Ammon's horn (tissue), 1 donor: ENCODE measurements around the gene KRTAP4-5.
"Not testable (repeated sequence)": the region's sequence is repeated elsewhere in the genome, so short reads cannot be mapped to it uniquely, and the experiment has no call there.

Experiments
- DNase-seq: peaks from one replicate; pipeline ENCODE4 v3.0.0-alpha.2; 2016; ENCODE audit warnings: low spot score

Gene KRTAP4-5

DNA sequence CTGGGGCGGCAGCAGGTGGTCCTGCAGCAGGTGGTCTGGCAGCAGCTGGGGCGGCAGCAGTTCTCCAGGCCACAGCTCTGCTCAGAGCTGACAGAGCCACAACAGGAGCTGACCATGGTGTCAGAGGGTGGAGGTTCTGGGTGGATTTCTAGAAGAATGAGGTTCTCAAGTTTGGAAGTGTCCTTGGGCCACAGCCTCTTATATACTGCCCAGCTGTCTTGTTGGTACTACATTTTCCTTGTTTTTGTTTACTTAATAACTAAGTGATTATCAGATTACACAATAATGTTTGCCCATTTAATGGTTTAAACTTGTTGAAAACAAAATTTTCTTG, at the start of gene KRTAP4-5:
TSS of gene KRTAP4-5 (minus strand) at position 174 of the 334 bp plus-strand sequence. CDS start at position 116, 58 bp downstream.
- no peak for DNase-seq

DNA sequence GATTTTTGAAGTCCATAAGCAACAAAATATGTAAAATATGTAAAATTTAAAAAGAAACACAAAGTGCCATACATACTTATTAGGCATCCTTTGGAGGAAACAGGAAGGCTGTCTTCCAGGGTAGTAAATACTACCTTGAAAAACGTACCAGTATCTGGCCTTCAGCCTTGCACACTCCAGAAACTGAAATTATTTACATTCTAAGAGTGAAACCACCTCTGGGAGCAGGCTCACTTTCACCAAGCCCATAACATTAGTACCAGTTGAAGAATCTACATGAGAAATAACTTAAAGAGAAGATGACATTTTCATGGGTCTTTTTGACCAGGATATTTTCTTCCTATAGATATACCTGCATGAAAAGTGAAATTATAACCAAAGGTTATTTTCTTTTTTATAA, 46.4 kb upstream of the KRTAP4-5 start:
- DNase-seq = no peak

DNA sequence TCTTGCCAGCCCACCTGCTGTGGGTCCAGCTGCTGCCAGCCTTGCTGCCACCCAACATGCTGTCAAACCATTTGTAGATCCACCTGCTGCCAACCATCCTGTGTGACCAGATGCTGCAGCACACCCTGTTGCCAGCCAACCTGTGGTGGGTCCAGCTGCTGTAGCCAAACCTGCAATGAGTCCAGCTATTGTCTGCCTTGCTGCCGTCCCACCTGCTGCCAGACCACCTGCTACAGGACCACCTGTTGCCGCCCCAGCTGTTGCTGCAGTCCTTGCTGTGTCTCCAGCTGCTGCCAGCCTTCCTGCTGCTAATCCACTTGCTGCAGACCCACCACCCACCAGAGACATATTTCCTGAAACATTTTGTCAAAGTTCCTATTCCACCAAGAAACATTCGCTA, 40.7 kb upstream of the KRTAP4-5 start:
- DNase-seq = no peak

DNA sequence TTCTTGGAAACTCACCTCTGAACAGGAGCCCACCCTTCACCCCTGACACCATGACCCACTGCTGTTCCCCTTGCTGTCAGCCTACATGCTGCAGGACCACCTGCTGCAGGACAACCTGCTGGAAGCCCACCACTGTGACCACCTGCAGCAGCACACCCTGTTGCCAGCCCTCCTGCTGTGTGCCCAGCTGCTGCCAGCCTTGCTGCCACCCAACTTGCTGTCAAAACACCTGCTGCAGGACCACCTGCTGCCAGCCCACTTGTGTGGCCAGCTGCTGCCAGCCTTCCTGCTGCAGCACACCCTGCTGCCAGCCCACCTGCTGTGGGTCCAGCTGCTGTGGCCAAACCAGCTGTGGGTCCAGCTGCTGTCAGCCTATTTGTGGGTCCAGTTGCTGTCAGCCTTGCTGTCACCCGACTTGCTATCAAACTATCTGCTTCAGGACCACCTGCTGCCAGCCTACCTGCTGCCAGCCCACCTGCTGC, 40.3 kb upstream of the KRTAP4-5 start, which contains the start of gene KRTAP9-1:
TSS of gene KRTAP9-1 (plus strand) at position 51 of the 482 bp plus-strand sequence. CDS start at position 51, 0 bp downstream.
- DNase-seq = not testable (repeated sequence)

DNA sequence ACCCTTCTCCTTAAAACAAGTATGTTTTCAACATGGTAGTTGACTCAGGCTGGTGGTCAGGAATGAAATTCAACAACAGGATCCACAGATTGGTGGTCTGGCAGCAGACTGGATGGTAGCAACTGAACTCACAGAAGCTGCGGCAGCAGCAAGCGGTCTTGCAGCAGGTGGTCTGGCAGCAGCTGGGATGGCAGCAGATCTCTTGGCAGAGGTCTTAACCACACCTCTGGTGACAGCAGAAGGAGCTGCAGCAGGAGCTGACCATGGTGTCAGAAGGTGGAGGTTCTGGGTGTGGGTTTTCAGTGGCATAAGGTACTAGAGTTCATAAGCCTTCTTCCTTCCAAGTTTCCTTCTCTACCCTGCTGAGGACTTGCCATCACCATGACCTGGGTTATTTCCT, 37.2 kb upstream of the KRTAP4-5 start:
- DNase-seq = no peak

DNA sequence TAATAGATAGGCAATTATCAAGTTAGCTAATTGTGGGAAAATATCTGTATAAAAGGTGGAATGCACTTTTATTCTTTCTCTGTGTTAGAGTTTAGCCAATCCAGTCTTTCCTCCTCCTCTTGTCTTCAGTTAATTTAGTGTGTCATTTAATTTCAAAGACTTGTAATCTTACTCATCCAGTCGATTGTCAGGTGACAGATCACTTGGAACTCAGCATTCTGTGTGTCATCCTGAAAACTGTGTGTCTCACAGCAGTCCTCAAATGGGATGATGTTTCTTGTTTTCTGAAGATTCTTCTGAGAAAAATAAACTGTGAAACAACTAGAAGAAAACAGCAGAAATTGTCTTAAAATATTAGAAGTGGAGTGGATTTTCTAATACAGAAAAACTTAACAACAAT, 35.4 kb upstream of the KRTAP4-5 start:
- DNase-seq = no peak

DNA sequence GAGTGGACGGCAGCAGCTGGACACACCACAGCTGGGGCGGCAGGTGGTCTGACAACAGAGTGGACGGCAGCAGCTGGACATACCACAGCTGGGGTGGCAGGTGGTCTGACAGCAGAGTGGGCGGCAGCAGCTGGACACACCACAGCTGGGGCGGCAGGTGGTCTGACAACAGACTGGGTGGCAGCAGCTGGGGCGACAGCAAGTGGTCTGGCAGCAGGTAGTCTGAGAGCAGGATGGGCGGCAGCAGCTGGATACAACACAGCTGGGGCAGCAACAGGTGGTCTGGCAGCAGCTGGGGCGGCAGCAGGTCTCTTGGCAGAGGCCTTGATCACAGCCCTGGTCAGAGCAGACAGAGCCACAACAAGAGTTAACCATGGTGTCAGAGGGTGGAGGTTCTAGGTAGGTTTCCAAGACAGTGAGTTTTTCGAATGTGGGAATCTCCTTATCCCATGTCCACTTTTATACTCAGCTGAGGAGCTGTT, 34.9 kb upstream of the KRTAP4-5 start, which contains the start of gene KRTAP4-1:
TSS of gene KRTAP4-1 (minus strand) at position 432 of the 482 bp plus-strand sequence. CDS start at position 375, 57 bp downstream.
- DNase-seq = no peak

DNA sequence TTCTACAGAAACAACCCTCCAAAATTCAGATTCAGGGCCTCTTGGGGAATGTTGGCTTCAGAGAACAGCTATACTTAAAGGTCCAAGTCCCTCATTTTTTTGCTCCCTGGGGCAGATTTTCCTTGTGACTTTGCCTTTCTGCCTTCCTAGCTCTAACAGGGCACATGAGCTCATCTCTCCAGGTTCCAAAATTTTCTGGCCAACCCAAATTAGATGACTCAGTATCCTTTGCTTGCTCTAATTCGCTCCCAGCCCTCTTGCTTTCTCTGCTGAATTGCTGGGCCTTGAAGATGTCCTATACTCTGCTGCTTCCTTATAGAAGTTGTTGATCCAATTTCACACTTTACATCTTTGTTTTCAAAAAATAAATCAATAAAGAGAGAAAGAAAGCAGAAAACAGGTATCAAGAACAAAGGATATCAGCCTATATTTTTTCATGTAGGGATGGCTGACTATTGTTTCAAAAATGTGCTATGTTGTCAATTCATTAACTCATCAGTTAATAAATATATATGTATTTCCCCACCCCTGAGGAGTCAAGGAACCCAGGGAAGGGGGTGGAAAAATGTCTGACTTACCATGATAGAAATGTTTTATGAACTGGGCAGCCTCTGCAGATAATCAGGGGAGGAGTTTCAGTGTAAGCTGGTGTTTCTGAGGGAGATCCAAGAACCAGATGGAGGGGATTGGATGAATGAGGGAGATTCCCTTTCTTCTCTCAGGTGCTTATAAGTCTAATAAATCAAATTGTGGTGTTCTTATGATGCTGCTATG, 29.4 kb upstream of the KRTAP4-5 start:
- no peak for DNase-seq

DNA sequence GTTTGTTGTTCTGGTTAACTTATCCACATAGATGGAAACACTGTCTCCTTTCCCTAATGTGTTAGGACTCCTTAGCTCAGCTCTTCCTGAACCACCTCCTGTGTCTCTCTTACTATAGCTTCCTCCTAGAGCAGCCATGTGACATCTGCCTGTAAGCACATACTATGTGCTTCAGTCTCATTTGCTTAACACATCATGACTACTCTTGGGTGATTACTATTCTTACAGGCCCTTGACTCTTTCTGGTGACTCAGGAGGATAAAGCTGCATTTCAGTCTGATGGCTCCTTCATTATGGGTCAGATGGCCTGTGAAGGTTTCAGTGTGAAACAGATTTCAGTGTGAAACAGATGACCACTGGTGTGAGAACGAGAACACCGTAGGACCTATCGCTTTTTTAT, 28.7 kb upstream of the KRTAP4-5 start:
- DNase-seq = peak; percentile 25

DNA sequence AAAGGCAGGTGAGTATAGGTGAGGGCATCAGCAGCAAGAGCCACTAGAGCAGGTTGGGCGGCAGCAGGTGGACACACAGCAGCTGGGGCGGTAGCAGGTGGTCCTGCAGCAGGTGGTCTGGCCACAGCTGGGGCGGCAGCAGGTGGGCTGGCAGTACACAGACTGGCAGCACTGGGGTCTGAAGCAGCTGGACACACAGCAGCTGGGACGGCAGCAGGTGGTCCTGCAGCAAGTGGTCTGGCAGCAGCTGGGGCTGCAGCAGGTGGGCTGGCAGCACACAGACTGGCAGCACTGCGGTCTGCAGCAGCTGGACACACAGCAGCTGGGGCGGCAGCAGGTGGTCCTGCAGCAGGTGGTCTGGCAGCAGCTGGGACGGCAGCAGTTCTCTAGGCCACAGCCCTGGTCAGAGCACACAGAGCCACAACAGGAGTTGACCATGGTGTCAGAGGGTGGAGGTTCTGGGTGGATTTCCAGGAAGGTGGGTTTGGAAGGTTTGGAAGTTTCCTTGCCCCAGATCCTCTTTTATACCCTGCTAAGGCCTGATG, 28.2 kb upstream of the KRTAP4-5 start, which contains the start of gene KRTAP4-2:
TSS of gene KRTAP4-2 (minus strand) at position 495 of the 545 bp plus-strand sequence. CDS start at position 438, 57 bp downstream.
- DNase-seq = no peak

DNA sequence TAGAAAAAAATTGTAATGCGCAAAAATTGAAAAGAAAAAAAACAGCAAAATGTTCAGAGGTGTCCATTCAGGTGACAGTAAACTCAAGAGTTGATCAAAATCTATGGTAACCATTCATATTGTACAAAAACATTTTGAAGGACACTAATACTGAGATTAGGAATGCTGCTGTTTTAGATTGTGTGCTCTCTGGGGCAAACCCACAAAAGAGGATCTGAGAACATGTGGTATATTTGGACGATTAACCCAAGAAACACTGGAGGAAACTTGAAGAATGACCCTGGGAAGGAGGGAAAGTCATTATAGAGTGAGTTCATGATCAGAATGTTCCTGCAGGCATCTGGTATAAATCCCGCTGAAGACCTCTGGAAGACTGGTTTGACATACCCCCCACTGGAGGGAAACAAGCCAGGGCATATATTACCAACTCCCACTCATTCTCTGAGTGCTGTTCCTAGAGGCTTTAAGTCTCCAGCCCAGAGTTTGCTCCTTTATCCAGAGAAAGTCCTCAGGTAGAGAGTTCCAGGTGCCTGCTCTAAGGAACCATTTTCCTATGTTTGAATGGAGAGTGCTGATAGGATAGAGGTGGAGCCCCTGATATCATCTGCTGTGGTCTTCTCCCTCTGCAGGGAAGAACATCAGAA, 27.2 kb upstream of the KRTAP4-5 start:
- DNase-seq = no peak

DNA sequence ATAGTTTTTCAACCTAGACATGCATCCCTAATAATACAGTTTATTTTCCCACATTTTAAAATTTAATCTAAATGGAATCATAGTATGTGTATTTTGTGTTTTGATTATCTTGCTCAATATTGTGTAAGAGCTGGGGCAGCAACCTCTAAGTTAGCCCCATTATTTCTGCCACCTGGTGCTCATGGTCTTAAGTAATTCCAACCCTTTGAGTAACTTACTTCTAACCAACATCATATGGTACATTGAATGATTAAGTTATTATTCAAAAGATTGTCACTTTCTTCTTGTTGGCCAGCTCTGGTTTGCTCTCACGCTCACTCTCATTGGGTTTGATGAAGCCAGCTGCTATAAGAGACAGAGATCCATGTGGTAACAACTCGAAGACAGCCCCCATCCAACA, 22.3 kb upstream of the KRTAP4-5 start:
- no peak for DNase-seq

DNA sequence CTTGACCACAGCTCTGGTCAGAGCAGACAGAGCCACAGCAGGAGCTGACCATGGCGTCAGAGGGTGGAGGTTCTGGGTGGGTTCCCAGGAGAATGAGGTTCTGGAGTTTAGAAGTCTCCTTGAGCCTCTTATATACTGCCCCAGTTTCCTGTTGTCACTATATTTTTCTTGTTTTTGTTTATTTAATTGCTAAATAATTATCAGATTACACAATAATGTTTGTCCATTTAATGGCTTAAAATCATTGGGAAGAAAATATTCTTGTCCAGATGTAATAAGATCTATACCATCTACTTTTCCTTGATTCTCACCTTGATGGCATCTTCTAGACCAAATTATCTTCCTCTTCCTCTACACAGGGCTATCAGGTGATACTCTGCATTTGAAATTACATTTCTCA, 18.5 kb upstream of the KRTAP4-5 start, which contains the start of gene KRTAP4-3:
TSS of gene KRTAP4-3 (minus strand) at position 101 of the 400 bp plus-strand sequence. CDS start at position 52, 49 bp downstream.
- no peak for DNase-seq

DNA sequence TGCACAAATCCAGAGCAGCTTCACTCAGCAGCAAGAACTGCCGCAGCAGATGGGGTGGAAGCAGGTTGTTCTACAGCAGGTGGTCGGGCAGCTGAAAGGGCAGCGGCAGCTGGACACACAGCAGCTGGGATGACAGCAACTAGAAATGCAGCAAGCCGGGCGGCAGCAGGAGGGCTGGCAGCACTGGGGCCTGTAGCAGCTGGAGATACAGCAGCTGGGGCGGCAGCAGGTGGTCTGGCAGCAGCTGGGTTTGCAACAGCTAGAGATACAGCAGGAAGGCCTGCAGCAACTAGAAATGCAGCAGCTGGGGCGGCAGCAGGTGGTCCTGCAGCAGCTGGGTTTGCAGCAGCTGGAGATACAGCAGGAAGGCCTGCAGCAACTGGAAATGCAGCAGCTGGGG, 17.9 kb upstream of the KRTAP4-5 start:
- no peak for DNase-seq

DNA sequence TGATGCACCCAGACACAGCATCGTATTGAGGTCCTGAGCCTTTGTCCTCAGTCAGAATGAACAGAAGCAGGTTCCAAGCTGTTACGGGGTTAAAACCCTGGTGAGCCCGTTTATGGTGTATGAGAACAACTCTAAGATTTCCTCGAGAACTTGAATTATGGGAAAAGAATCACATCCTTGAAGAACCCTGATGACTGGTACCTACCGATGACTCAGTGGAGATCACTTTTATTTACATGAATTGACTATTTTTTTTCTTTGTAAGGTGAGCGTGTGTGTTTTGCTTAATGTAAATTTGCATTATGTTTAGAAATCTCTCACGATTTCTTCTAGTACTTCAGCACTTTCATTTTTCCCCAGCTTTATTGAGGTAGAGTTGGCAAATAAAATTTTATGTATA, 14.2 kb upstream of the KRTAP4-5 start:
- DNase-seq = no peak

DNA sequence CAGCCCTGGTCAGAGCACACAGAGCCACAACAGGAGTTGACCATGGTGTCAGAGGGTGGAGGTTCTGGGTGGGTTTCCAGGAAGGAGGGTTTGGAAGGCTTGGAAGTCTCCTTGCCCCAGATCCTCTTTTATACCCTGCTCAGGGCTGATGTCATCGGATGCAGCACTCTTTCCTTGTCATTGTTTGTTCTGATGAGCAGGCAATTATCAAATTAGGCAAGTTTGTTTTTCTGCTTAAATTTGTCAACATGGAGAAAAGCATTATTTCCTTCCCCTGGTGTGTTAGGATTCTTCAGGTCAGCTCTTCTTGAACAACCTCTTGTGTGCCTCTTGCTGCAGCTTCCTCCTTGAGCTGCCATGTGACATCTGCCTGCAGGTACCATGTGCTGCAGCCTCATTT, 11.0 kb upstream of the KRTAP4-5 start, which contains the start of gene KRTAP4-4:
TSS of gene KRTAP4-4 (minus strand) at position 101 of the 400 bp plus-strand sequence. CDS start at position 44, 57 bp downstream.
- no peak for DNase-seq

DNA sequence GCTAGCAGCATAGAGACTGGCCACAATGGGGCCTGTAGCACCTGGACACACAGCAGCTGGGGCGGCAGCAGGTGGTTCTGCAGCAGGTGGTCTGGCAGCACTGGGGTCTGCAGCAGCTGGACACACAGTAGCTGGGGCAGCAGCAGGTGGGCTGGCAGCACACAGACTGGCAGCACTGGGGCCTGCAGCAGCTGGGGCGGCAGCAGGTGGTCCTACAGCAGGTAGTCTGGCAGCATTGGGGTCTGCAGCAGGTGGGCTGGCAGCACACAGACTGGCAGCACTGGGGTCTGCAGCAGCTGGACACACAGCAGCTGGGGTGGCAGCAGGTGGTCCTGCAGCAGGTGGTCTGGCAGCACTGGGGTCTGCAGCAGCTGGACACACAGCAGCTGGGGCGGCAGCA, 10.6 kb upstream of the KRTAP4-5 start:
- not testable (repeated sequence) for DNase-seq

DNA sequence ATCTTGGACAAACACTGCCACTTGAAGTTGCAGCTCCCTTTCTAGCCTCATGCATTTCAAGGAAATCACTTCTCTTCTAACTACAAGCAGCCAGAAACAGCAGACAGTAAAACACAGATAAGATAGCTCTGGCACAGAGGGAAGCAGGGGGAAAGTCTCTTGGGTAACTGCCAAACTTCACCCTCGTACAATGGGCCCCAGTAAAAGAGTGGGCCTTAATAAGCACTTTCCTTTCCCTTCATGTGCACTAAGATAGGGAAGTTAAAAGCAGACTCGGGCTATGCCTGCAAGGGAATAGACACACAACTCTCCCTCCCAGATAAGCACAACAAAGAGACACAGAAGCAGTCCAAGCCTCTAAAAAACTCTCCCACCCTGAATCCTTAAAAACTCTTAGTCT, 4.2 kb upstream of the KRTAP4-5 start:
- DNase-seq = peak; percentile 51

DNA sequence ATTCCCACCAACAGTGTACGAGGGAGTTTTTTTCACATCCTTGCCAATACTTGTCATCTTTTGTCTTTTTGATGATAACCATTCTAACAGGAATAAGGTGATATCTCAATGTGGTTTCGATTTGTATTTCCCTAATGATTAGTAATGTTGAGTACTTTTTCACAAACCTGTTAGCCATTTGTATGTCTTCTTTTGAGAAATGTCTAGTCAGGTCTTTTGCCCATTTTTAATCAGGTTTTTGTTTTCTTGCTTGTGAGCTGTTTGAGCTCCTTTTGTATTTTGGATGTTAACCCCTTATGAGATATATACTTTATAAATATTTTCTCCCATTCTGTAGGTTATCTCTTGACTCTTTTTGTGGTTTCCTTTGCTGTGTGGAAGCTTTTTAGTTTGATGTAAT, 1.9 kb upstream of the KRTAP4-5 start:
- no peak for DNase-seq

DNA sequence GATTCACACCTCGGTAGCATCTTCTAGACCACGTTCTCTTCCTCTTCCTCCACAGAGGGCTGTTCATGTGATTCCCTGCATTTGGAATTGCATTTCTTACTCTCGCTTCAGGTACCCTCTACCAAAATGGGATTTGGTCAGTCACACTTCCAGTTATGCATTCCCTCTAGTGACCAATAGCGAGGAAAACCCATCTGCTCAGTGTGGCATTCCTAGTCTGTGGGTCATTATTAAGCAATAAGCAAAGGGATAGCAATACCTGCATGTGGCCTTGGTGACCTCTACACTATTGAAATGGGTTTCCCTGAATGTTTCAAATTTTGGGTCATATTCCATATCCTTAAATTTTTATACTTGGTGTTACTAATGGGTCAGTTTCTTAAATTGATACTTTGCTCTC, 401 bp upstream of the KRTAP4-5 start:
- DNase-seq = no peak

DNA sequence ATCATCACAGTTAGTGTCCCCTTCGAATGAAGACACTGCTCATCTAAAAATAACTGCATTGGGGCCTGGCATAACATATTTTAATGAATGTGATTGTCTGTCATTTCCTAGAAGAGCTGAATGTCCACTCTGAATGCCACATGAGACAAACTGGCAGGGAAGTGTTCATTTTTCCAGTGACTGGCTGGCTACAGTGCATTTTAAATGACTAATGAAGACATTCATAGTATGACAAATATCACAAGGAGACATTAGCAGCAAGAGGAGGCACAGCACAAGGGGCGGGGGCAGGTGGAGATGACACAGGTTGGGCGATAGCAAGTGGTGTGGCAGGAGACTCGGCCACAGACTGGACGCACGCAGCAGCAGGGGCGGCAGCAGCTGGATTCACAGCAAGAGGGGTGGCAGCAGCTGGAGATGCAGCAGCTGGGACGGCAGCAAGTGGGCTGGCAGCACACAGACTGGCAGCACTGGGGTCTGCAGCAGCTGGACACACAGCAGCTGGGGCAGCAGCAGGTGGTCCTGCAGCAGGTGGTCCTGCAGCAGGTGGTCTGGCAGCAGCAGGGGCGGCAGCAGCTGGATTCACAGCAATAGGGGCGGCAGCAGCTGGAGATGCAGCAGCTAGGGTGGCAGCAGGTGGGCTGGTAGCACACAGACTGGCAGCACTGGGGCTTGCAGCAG, 514 bp downstream of the KRTAP4-5 start:
- DNase-seq = not testable (repeated sequence)
